DND-41 (cell line): Measurements from ENCODE around the gene SHOC2.

Experiments used
- EZH2 ChIP-seq: IDR thresholded peaks from 3 replicates; pipeline ENCODE4 v1.6.1; 2012; ENCODE audit warnings: borderline replicate concordance, low read depth, mild to moderate bottlenecking, moderate library complexity, low read length, inconsistent platforms; ENCODE audit not compliant: severe bottlenecking
- TF ChIP-seq, protein P1 (sequence below): IDR thresholded peaks from 2 replicates; pipeline ENCODE4 v1.5.1; 2012; ENCODE audit warnings: borderline replicate concordance, low read length, moderate library complexity, mild to moderate bottlenecking; ENCODE audit not compliant: poor library complexity, severe bottlenecking; ENCODE audit errors: extremely low read depth

DNA sequence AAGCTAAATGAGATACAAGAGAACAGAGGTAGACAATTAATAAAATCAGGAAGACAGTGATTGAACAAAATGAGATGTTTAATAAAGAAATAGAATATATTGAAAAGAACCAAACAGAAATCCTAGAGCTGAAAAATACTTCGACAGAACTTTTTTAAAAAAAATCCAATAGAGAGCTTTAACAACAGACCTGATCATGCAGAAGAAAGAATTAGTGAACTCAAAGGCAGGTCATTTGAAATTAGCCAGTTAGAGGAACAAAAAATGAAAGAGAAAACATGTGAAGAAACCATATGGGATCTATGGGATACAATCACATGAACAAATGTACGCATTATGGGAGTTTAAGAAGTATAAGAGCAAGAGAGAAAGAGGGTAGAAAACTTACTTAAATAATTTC is 120.1 kb downstream of the SHOC2 start:
- TF ChIP-seq, protein P1, sequence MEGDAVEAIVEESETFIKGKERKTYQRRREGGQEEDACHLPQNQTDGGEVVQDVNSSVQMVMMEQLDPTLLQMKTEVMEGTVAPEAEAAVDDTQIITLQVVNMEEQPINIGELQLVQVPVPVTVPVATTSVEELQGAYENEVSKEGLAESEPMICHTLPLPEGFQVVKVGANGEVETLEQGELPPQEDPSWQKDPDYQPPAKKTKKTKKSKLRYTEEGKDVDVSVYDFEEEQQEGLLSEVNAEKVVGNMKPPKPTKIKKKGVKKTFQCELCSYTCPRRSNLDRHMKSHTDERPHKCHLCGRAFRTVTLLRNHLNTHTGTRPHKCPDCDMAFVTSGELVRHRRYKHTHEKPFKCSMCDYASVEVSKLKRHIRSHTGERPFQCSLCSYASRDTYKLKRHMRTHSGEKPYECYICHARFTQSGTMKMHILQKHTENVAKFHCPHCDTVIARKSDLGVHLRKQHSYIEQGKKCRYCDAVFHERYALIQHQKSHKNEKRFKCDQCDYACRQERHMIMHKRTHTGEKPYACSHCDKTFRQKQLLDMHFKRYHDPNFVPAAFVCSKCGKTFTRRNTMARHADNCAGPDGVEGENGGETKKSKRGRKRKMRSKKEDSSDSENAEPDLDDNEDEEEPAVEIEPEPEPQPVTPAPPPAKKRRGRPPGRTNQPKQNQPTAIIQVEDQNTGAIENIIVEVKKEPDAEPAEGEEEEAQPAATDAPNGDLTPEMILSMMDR, result no peak
- TF ChIP-seq EZH2, result no peak
